NCI-H446 treated with DMSO at 0.1 percent for 48 hours (cell line): Measurements from ENCODE around the gene EFNA4.
A peak's percentile ranks its signal among the peaks of the same experiment; 100 is the strongest.
"Not testable (repeated sequence)": the region's sequence is repeated elsewhere in the genome, so short reads cannot be mapped to it uniquely, and the experiment has no call there.

Source experiments
- DNase-seq: peaks from one replicate; lab custom pipeline; 2025; lab: John Stamatoyannopoulos, UW

Gene EFNA4

DNA sequence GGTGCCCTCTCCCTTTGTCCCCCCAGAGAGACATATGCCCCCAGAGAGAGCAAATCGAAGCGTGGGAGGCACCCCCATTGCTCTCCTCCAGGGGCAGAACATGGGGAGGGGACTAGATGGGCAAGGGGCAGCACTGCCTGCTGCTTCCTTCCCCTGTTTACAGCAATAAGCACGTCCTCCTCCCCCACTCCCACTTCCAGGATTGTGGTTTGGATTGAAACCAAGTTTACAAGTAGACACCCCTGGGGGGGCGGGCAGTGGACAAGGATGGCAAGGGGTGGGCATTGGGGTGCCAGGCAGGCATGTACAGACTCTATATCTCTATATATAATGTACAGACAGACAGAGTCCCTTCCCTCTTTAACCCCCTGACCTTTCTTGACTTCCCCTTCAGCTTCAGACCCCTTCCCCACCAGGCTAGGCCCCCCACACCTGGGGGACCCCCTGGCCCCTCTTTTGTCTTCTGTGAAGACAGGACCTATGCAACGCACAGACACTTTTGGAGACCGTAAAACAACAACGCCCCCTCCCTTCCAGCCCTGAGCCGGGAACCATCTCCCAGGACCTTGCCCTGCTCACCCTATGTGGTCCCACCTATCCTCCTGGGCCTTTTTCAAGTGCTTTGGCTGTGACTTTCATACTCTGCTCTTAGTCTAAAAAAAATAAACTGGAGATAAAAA lies 23.5 kb downstream of the EFNA4 start:
- DNase-seq = no peak

DNA sequence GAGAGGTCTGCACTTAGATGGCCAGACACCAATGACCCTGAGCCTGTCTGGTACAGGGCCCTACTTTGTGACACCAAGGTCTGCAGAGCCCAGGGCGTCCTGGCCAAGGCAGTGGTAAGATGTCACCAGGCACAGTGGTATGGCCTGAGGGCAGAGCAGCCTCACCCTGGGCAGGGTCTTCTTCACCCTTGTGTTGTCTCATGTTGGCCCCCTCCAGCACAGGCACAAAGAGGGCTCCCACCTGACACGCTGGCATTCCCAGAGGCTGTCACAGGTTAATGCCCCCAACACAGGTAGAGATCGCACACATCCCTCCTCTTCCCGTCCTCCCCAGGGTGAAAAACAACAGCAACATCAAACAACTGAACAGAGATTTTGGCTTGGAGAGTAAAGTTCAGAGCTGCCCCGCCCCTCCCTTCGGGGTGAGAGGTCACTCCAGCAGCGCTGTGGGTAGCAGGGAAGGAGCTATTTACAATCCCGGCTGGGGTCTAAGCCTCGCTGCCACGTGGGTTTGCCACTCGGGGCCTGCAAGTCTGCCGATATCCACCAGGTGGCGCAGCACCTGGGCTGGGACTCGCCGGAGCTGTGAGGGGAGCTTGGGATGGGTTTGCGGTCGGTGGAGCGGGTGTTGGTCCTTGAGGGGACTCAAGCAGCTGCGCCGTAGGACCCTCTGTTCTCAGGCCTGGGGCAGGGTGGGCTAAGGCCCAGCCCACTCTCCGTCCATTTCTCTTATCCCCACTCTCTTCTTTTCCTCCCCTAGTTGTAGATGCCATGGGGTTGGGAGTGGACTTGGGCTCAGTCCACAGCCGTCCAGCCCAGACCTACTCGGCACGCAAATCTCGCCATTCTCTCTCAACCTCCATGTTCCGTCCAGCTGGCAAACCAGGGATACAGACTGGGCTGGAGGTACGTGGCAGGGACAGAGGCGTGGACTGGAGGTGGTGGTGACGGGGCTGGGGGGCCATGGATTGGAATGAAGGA lies 27.8 kb downstream of the EFNA4 start:
- DNase-seq = peak; percentile 45

DNA sequence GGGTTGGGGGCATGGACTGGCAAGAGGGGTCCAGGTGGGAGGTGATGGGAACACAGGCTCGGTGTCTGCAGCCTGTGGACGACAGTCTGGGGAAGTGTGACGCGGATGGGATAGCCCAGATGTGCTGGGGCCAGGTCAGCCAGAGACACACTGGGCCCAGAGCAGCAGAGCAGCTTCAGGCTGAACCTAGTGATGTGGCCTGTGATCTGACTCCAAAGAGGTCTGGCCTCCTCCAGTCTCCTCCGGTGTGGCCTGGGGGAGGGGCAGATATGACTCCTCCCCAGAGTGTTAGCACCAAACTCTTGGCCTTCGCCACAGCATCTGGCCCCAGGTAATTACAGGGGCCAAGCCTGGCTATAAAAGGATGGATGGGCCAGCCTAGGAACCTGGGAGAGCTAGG lies 28.6 kb downstream of the EFNA4 start:
- DNase-seq = no peak

DNA sequence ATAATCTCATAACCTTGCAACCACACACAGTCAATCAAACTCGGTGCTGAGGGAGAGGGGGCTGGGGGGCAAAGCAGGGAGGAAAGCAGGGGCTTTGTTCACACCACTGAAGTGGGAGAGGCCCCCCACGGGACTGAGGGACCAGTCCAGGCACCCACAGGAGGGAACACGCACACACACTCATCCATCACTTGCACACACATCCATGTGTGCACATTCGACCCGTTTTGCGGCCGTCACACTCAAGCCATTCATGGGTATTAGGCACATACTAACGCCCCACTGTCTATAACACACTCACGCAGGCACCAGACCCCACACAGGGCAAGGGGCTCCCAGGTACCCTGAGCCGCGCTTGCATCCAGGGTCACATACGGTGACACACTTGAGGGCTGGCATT lies 29.1 kb downstream of the EFNA4 start:
- no peak for DNase-seq

DNA sequence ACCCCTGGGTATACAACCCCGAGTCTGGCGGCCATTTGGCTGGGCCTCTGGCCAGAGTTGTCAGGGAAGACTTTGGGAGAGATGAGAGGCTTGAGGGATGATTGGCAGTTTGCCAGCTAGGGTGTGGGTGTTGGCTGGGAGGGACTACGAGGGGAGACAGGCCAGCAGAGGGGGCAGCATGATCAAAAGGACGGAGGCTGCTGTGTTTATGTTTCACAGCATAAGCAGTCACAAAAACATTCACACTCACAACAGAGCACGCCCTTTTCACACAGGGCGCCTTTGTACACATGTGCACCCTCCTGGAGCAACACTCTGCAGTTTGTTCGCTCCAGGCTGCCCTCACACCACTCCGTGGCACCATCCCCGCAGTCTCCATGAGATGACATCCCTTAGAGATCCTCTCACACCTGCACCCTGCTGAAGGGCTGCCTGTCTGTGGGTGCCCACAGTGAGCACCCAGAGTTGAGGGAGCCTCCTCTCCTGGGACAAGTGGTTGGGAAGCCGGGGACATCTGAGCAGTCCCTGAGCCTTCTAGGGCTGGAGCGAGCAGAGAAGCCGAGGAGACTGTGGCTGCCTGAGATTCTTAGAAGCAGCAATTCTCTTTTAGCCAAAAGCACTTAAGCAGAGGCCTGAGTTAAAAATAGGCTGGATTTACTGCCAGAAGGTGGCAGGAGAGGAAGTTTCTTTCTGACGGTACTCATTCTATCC lies 30.5 kb downstream of the EFNA4 start:
- peak; percentile 77 for DNase-seq

DNA sequence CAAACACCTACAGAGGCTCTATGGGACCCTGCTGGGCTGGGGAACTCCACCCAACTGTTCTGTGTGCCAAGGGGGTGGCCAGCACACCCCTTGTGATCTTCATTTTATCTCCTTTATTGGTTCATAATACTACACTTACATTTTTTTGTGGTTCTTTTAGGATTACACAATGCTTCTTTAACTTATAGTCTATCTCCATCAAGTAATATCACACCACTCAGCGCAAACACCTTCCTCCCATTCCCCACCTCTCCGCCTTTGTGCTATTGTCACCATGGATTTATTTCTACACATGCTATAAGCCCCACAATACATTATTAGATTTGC lies 31.0 kb downstream of the EFNA4 start:
- no peak for DNase-seq

DNA sequence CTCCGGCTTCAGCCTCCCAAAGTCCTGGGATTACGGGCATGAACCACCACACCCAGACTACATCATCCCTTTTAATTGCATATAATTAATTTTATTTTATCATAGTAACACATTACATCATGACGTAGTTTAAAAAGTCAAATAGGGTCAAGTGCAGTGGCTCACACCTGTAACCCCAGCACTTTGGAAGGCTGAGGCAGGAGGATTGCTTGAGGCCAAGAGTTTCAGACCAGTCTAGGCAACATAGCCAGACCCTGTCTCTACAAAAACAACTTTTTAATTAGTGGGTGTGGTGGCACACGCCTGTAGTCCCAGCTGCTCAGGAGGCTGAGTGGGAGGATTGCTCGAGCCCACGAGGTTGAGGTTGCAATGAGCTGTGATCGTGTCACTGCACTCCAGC lies 35.8 kb downstream of the EFNA4 start:
- DNase-seq = no peak

DNA sequence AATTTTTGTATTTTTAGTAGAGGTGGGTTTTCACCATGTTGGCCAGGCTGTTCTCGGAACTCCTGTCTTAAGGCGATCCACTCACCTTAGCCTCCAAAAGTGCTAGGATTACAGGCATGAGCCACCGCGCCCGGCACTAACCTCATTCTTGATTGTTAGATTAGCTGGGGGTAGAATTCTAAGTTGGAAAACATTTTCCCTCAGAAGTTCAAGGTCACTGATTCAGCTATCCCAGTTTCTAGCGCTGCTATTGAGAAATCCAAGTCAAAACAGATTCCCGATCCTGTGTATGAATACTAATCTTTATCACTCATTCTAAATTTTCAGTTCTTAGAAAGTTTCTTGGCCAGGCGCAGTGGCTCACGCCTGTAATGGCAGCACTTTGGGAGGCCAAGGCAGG lies 39.8 kb downstream of the EFNA4 start:
- DNase-seq = no peak

DNA sequence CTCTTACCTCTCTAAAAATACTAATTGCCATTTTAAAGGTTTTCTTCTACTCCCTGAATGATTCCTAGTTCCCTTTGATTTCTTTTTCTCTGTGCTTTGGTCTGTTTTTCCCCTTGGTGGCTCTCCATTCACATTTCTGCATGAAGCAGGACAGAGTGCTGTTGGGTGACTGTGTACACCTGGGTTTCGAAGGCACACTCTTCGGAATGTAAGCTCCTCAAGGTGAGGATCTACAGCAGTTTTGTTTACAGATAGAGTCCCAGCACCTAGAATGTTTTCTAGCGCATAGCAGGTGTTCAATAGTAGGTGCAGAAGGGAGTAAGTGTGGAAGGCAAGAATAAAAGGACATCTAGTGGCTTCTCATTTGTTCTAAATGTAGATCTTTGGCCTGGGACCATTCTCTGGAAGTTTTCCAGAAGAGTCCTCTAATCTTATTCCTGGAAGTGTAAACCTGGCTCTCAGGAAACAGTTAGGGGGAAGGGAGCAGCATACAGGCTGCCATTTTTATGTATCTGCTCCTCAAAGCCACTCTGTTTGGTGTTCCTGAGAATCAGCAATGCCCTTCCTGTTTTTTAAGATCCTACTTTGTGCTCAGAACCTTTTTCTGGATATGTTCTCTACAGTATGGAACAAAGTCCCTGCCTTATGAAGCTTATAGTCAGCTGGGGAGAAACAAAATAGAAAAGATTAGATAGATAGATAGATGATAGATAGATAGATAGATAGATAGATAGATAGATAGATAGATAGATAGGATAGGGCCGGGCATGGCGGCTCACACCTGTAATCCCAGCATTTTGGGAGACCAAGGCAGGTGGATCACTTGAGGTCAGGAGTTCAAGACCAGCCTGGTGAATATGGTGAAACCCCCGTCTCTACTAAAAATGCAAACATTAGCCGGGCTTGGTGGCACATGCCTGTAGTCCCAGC lies 41.3 kb downstream of the EFNA4 start:
- no peak for DNase-seq

DNA sequence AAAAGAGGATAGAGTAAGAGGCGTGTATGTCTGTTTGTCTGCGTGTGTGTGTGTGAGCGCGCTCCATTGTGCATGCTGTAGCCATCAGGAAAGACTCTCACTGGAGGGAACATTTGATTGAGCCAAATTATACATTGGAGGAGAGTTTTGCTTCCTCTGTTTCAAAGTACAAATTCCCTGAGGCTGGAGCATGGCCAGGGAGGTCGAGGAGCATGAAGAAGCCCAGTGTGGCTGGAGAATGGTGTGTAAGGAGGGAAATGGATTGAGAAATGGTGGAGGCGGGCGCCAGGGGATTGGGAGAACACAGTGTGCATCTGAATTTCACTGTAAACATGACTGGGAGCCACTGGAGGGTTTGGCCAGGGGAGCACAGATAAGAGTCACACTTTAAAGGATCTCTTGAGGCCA lies 42.1 kb downstream of the EFNA4 start:
- no peak for DNase-seq

DNA sequence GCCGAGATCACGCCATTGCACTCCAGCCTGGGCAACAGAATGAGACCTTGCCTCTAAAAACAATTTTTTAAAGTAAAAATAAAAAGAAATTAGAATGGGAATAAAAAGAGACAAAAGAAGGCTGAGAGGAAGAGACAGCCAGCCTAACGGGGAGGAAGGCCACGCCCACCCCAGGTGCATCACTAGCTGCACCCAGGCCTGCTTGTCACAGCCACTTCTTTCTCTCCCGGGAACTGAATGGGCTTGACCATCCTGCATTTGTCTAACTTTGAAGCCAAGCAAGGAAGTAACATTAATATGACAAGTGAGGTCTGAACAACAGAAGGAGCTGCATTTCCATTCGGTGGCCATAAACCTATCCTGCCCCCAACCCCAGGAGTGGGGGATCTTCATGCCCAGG lies 43.3 kb downstream of the EFNA4 start:
- no peak for DNase-seq

DNA sequence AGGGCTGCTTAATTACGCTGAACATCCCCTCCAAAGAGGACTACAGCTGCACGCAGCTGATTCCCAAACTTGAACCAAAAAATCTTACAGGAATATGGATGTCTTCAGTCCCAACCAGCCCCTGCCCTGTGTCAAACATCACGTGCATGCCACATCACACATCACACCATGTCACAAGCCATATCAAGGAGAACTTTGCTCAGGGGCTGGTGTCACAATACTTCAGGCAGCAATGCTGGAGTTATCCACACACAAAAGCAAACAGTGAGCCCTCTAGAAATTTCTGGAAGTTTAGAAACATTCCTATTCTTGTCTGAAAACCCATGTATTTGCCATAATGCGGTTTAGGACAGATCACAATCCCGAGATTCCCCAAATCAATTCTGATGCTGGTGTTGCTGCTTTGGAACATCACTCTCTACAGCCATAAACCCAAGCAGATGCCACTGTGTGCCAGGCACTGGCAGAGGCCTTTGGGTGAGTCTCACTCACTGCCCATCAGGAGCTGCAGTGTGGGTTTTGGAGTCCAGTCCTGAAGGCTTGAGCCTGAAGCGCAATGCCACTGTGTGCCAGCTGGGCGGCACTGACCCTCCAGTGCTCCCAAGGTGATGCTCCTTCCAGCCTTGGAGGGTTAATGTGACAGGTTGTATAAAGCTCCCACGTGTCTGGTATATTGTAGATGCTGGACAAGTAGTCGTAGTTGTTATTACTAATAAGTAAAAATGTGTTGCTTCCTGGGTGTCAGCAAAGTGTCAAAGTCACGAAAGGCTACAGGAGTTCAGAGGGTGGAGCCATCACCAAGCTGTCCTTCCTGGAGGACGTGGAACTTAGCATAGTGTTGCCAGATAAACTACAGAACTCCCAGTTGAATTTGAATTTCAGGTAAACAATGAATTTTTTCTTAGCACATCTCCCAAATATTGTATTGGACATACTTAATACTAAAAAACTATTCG lies 44.0 kb downstream of the EFNA4 start:
- no peak for DNase-seq

DNA sequence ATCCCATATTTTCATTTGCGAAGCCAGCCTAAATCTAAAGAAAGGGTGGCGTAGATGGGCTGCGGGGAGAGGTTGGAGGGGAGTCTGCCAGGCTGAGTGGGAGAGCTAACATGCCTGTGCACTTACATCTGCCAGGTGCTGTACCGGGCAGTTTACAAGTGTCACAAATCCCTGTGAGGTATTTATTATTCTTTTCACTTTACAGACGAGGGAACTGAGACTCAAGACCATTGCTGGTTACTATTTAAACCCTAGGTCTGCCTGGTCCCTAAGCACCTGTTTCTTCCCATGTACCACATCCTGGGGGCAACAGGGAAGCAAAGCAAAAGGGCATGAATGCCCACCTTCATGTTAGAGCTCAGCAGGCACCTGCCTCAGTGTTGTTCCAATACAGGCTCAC lies 44.8 kb downstream of the EFNA4 start:
- DNase-seq = no peak

DNA sequence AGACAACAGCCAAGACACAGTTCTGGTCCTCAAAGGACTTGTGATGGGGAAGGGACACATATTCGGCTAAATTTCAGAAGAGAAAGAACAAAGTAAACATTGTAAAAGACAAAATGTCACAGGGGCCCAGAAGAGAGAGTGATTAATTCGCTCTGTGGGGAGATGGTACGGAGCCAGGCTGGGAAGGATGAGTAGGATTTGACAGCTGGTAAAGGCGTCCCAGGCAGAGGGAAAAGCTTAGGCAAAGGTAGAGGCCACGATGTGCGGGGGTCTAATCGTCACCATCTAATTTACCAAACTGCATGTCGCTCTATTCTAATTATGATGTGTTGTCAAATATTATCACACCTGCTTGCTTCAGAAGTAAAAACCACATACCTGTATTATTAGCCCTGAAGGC lies 46.8 kb downstream of the EFNA4 start:
- DNase-seq = no peak

DNA sequence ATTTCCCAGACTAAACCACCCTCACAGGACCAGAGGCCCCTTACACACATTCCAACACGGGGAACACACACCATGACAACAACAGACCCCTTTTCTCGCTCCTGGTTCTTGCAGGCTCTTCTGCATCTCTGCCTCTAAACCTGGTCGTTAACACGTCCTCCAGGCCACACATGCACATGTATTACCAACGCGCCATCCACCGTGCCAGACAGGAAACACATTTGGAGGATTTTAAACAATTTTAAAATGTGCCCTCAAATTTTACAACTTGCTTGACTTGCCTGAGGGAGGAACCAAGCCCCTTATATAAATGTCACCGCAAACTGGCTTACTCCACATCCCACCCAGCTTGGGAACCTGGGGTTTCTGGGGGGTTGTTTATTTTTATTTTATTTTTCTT lies 47.3 kb downstream of the EFNA4 start:
- DNase-seq = no peak

DNA sequence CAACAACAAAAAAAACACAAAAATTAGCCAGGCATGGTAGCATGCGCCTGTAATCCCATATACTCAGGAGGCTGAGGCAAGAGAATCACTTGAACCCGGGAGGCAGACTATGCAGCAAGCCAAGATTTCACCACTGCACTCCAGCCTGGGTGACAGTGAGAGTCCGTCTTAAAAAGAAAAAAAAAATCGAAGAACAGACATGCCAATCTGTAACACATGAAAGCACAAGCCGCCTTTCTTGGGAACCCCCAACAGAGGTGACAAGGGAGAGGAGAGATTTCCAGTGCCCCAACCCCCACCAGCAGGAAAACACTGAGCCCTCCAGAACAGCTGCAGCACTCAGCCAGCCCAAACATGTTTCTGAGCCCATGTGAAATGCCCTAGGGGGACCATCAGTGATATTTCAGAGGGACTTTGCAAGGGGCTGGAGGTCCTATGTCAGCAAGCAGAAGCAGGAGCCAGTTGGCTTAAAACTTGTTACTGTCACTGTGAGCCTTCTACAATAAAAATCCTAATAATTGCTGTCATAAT lies 50.0 kb downstream of the EFNA4 start:
- no peak for DNase-seq

DNA sequence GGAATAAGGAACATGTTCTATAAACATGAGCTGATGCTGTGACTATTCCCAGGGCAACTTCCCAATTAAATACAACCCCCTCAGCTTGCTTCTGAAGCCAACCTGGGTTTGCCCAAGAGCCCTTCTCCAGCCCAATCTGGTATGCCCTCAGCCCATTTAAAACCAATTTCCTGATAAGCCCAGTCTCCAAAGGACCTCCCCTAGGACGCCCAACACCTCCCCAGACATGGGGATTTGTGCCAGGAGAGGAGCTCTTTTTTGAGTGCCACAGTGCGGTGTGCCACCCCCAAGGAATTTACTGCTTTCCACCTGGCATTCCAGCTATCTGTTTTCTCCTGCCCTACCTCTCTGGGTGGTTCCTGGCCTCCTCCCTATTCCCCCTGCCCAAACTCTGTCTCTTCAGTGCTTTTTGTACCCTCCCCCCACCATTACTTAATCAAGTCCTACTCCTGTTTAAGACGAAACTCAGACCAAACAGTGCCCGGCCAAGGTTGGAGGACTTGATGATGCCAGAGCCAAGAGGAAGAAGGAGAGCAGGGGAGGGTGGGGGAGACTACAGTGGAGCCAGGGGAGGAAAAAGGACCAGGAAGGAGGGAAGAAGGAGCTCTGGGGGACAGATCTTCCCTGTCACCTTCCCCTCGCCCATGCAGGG lies 52.7 kb downstream of the EFNA4 start:
- no peak for DNase-seq

DNA sequence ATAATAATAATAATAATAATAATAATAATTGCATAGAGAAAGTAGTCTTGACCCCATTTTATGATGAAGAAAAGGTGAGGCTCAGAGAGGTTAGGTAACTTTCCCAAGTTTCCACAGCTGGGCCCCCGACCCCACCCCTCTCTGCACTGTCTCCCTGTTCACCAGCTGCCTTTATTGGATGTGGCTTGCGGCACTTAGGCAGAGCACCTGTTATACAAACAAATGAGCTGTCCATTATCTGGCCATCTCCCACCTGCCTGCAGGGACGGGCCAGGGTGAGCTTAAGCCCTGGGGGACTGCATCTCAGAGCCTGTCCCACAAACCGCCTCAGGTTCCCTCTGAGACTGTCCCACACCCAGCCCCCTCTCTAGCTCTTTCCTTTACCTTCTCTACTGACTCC lies 54.1 kb downstream of the EFNA4 start:
- DNase-seq = no peak

DNA sequence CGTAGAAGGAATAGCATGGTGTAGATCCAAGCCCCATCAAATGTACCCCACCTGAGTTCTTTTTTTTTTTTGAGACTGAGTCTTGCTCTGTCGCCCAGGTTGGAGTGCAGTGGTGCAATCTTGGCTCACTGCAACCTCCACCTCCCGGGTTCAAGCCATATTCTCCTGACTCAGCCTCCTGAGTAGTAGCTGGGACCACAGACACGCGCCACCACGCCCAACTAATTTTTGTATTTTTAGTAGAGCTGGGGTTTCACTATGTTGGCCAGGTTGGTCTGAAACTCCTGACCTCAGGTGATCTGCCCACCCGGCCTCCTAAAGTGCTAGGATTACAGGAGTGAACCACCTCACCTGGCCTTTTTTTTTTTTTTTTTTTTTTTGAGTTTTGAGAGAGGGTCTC lies 54.5 kb downstream of the EFNA4 start:
- not testable (repeated sequence) for DNase-seq
